Measurements from ENCODE around the gene HNRNPM.

HNRNPM gene

GRCh38 chr19:8503510-8503909 is 58.7 kb downstream of the HNRNPM start:
- H3K36me3 ChIP-seq (ENCODE audit: insufficient read depth) = no peaks in the 10 kb centered on the region
- no peaks in the 10 kb centered on the region for H3K79me2 ChIP-seq (ENCODE audit: insufficient read depth, low read depth)
- no peaks in the 10 kb centered on the region for H4K20me1 ChIP-seq (ENCODE audit: insufficient read depth)
- H3K4me2 ChIP-seq = no peak overlapping the region
- no peak overlapping the region for H3K4me3 ChIP-seq (IDR thresholded peaks at IDR 0.05; ENCODE audit: insufficient read depth, low read depth, low read length)
- no peak overlapping the region for H3K27ac ChIP-seq
- no peak for TF ChIP-seq CTCF (conservative IDR thresholded peaks at IDR 0.05; ENCODE audit: low read depth, low read length)
- peaks cover 8% of the 10 kb centered on the region for H3K4me1 ChIP-seq (ENCODE audit: low read depth, poor library complexity, severe bottlenecking)
- H3K9ac ChIP-seq = no peak overlapping the region
- H3K27me3 ChIP-seq (ENCODE audit: insufficient read depth, low read depth) = no peaks in the 10 kb centered on the region; the same call in 1 of the 2 replicates
- H2AFZ ChIP-seq (ENCODE audit: low read depth) = no peak overlapping the region

GRCh38 chr19:8504171-8504570 is 59.4 kb downstream of the HNRNPM start:
- Histone ChIP-seq H3K9ac (no peak overlapping the region), H3K4me3 (IDR thresholded peaks at IDR 0.05; ENCODE audit: insufficient read depth, low read depth, low read length) (no peak overlapping the region), H2AFZ (ENCODE audit: low read depth) (no peak overlapping the region), H4K20me1 (ENCODE audit: insufficient read depth) (no peaks in the 10 kb centered on the region), H3K27me3 (ENCODE audit: insufficient read depth, low read depth) (no peaks in the 10 kb centered on the region; the same call in 1 of the 2 replicates), H3K36me3 (ENCODE audit: insufficient read depth) (no peaks in the 10 kb centered on the region), H3K27ac (no peak overlapping the region), H3K4me2 (no peak overlapping the region), H3K79me2 (ENCODE audit: insufficient read depth, low read depth) (no peaks in the 10 kb centered on the region), H3K4me1 (ENCODE audit: low read depth, poor library complexity, severe bottlenecking) (peaks cover 8% of the 10 kb centered on the region)
- no peak for TF ChIP-seq CTCF (conservative IDR thresholded peaks at IDR 0.05; ENCODE audit: low read depth, low read length)

GRCh38 chr19:8504919-8505318 is 60.1 kb downstream of the HNRNPM start:
- H3K4me1 ChIP-seq (ENCODE audit: low read depth, poor library complexity, severe bottlenecking) = peaks cover 8% of the 10 kb centered on the region
- no peak for TF ChIP-seq CTCF (conservative IDR thresholded peaks at IDR 0.05; ENCODE audit: low read depth, low read length)
- no peak overlapping the region for H2AFZ ChIP-seq (ENCODE audit: low read depth)
- no peak overlapping the region for H3K9ac ChIP-seq
- no peak overlapping the region for H3K4me2 ChIP-seq
- H4K20me1 ChIP-seq (ENCODE audit: insufficient read depth) = no peaks in the 10 kb centered on the region
- no peak overlapping the region for H3K27ac ChIP-seq
- no peaks in the 10 kb centered on the region for H3K79me2 ChIP-seq (ENCODE audit: insufficient read depth, low read depth)
- H3K27me3 ChIP-seq (ENCODE audit: insufficient read depth, low read depth) = no peaks in the 10 kb centered on the region; the same call in 1 of the 2 replicates
- H3K36me3 ChIP-seq (ENCODE audit: insufficient read depth) = no peaks in the 10 kb centered on the region
- H3K4me3 ChIP-seq (IDR thresholded peaks at IDR 0.05; ENCODE audit: insufficient read depth, low read depth, low read length) = no peak overlapping the region

- no peak overlapping the region for H3K27ac ChIP-seq
- H3K36me3 ChIP-seq (ENCODE audit: insufficient read depth) = no peaks in the 10 kb centered on the region
- H3K4me1 ChIP-seq (ENCODE audit: low read depth, poor library complexity, severe bottlenecking) = peaks cover 8% of the 10 kb centered on the region
- H2AFZ ChIP-seq (ENCODE audit: low read depth) = peak overlapping the region; percentile 86
- H3K79me2 ChIP-seq (ENCODE audit: insufficient read depth, low read depth) = no peaks in the 10 kb centered on the region
- H3K4me2 ChIP-seq = peak overlapping the region; percentile 48
- no peaks in the 10 kb centered on the region for H3K27me3 ChIP-seq (ENCODE audit: insufficient read depth, low read depth)
- TF ChIP-seq CTCF (conservative IDR thresholded peaks at IDR 0.05; ENCODE audit: low read depth, low read length) = peak; percentile 81
- peak overlapping the region; percentile 66 for H3K9ac ChIP-seq
- H4K20me1 ChIP-seq (ENCODE audit: insufficient read depth) = no peaks in the 10 kb centered on the region
- H3K4me3 ChIP-seq (IDR thresholded peaks at IDR 0.05; ENCODE audit: insufficient read depth, low read depth, low read length) = no peak overlapping the region
Measured at GRCh38 chr19:8505680-8506401, 61.1 kb downstream of the HNRNPM start.
